Activated CD8-positive, alpha-beta T cell treated with anti-CD3 and anti-CD28 coated beads for 36 hours (primary cell): ENCODE data around the gene ATL1. TPM values are rescaled to one million over a fixed set of nuclear protein-coding genes. Genes with fewer than 3 reads are reported as not detected.

Experiments used
- ATAC-seq: fragments of 200-7000 bp; cut with Tn5 transposase; one replicate; pipeline ENCODE4 v1.10.0; 2021; ENCODE audit warnings: mild to moderate bottlenecking, moderate library complexity
- CTCF ChIA-PET: fragments of 350-600 bp; sonication (Branson Sonifier 250); formaldehyde crosslinking; loops from one replicate; lab custom pipeline; 2021; ENCODE audit warnings: antibody characterized with exemption; lab: Charles Lee
- POLR2A ChIA-PET: fragments of 350-600 bp; sonication (Branson Sonifier 250); formaldehyde crosslinking; loops from one replicate; lab custom pipeline; 2021; ENCODE audit warnings: antibody characterized with exemption; lab: Charles Lee
- DNase-seq: peaks from one replicate; pipeline ENCODE4 v3.0.0-alpha.2; 2020
- H3K27ac Mint-ChIP-seq: one replicate; pipeline ENCODE4 v1.8.0; 2021; ENCODE audit warnings: mild to moderate bottlenecking, mixed read lengths
- H3K27me3 Mint-ChIP-seq: one replicate; pipeline ENCODE4 v1.8.0; 2021; ENCODE audit warnings: mixed read lengths
- H3K36me3 Mint-ChIP-seq: one replicate; pipeline ENCODE4 v1.8.0; 2021; ENCODE audit warnings: low read depth, mixed read lengths
- H3K4me1 Mint-ChIP-seq: one replicate; pipeline ENCODE4 v1.8.0; 2021; ENCODE audit warnings: low read depth, mixed read lengths
- H3K4me3 Mint-ChIP-seq: one replicate; pipeline ENCODE4 v1.8.0; 2021; ENCODE audit warnings: mild to moderate bottlenecking, moderate library complexity, mixed read lengths
- H3K9me3 Mint-ChIP-seq: one replicate; pipeline ENCODE4 v1.8.0; 2021; ENCODE audit warnings: mixed read lengths
- intact Hi-C: fragments of 100-400 bp; cut with micrococcal nuclease; formaldehyde crosslinking; loops from one replicate; pipeline ENCODE4 v1.10.0; 2022
- total RNA-seq, 2 experiments: library from RNA; stranded (reverse); gene quantifications; one replicate each; pipeline ENCODE4 v1.2.3, GENCODE V29; 2021
- TF ChIP-seq, protein P1 (sequence below): fragments of 200-600 bp; IDR thresholded peaks from one replicate; pipeline ENCODE4 v1.8.0; 2022; ENCODE audit warnings: antibody characterized with exemption, mild to moderate bottlenecking

The ATL1 gene
- total RNA-seq, 2 experiments from 2014 or later: 0.81 to 1.1 TPM

- peaks cover 10% of the 10 kb centered on the region for H3K36me3 Mint-ChIP-seq
- H3K27ac Mint-ChIP-seq: no peak overlapping the region
- TF ChIP-seq, protein P1, sequence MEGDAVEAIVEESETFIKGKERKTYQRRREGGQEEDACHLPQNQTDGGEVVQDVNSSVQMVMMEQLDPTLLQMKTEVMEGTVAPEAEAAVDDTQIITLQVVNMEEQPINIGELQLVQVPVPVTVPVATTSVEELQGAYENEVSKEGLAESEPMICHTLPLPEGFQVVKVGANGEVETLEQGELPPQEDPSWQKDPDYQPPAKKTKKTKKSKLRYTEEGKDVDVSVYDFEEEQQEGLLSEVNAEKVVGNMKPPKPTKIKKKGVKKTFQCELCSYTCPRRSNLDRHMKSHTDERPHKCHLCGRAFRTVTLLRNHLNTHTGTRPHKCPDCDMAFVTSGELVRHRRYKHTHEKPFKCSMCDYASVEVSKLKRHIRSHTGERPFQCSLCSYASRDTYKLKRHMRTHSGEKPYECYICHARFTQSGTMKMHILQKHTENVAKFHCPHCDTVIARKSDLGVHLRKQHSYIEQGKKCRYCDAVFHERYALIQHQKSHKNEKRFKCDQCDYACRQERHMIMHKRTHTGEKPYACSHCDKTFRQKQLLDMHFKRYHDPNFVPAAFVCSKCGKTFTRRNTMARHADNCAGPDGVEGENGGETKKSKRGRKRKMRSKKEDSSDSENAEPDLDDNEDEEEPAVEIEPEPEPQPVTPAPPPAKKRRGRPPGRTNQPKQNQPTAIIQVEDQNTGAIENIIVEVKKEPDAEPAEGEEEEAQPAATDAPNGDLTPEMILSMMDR: no peak
- intact Hi-C loops: no loop called here
- DNase-seq: no peak
- no peaks in the 10 kb centered on the region for H3K27me3 Mint-ChIP-seq
- H3K4me3 Mint-ChIP-seq: no peak overlapping the region
- ATAC-seq: no peak
- ChIA-PET POLR2A (interaction anchor here (1.4 kb wide), 1 partner anchor 9 kb away, joined by 4 read pairs; no protein-coding TSS in a partner anchor), CTCF (interaction anchor here (0.9 to 1.5 kb wide), 2 partner anchors 31 to 140 kb away, joined by 3 to 6 read pairs; no protein-coding TSS in a partner anchor)
- H3K4me1 Mint-ChIP-seq: no peaks in the 10 kb centered on the region
- peaks cover 18% of the 10 kb centered on the region for H3K9me3 Mint-ChIP-seq
These were observed 13.9 kb downstream of the ATL1 start for GRCh38 chr14:50573862-50574261.

- intact Hi-C loops: no loop called here
- Mint-ChIP-seq H3K27ac (no peak overlapping the region), H3K36me3 (peaks cover 6% of the 10 kb centered on the region), H3K4me3 (no peak overlapping the region), H3K4me1 (no peaks in the 10 kb centered on the region), H3K9me3 (peaks cover 7% of the 10 kb centered on the region), H3K27me3 (no peaks in the 10 kb centered on the region)
- no peak for ATAC-seq
- ChIA-PET POLR2A (no interaction called here), CTCF (no interaction called here)
- TF ChIP-seq, protein P1: no peak
- no peak for DNase-seq
These were observed 15.8 kb downstream of the ATL1 start for GRCh38 chr14:50575769-50576168.

- ATAC-seq: no peak
- POLR2A ChIA-PET: no interaction called here
- H3K27me3 Mint-ChIP-seq: no peaks in the 10 kb centered on the region
- CTCF ChIA-PET: no interaction called here
- intact Hi-C loops: no loop called here
- TF ChIP-seq, protein P1: no peak
- no peaks in the 10 kb centered on the region for H3K36me3 Mint-ChIP-seq
- no peaks in the 10 kb centered on the region for H3K4me1 Mint-ChIP-seq
- no peak overlapping the region for H3K4me3 Mint-ChIP-seq
- H3K9me3 Mint-ChIP-seq: no peaks in the 10 kb centered on the region
- no peak overlapping the region for H3K27ac Mint-ChIP-seq
- DNase-seq: no peak
These were observed 18.0 kb downstream of the ATL1 start for GRCh38 chr14:50577982-50578381.

DNA sequence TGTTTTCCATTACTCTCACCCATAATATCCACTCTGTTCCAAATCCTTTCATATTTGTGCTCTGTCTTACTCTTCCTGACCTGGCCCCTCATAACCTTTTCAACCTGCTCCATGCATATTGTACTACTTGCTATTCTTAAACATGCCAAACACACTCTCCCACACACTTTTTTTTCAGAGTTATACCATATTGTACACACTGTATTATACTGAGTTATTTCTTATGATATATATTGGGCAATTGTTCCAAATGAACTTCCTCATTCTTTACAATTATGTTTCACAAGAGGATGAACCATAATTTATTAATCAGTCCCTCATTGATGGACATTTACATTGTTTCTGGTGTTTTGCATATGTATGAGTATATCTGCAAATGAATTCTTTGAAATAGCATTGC is 18.5 kb downstream of the ATL1 start:
- ChIA-PET CTCF (no interaction called here), POLR2A (no interaction called here)
- ATAC-seq: no peak

DNA sequence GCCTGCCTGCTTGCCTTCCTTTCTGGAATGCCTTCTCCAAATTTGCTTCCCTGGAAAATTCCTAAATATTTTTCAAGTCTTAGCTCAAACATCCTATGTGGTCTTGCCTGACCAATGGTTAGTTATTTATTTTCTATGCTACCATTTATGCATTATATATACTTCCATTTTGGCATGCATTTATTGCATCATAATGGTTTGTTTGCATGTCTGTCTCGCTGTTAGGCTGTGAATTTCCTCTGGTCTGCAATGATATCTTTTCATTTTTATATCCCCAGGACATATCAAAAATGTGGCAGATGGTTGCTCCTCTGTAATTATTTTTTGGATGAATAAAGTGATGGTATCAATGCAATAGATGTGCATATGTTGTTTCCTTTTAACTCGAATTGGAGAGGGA is 30.5 kb downstream of the ATL1 start:
- Mint-ChIP-seq H3K9me3 (no peaks in the 10 kb centered on the region), H3K4me1 (no peaks in the 10 kb centered on the region), H3K27me3 (no peaks in the 10 kb centered on the region), H3K4me3 (no peak overlapping the region), H3K36me3 (no peaks in the 10 kb centered on the region), H3K27ac (no peak overlapping the region)
- POLR2A ChIA-PET: no interaction called here
- CTCF ChIA-PET: interaction anchor here (0.9 kb wide), 1 partner anchor 11 kb away, joined by 3 read pairs; no protein-coding TSS in a partner anchor
- no peak for ATAC-seq
- no peak for DNase-seq
- intact Hi-C loops: loop anchor here (10.0 kb wide), 1 partner anchor 274 kb away; no protein-coding TSS in a partner anchor
- TF ChIP-seq, protein P1: no peak

More for the DNA sequence above, 18.5 kb downstream of the ATL1 start:
- no peaks in the 10 kb centered on the region for H3K4me1 Mint-ChIP-seq
- intact Hi-C loops: no loop called here
- H3K27ac Mint-ChIP-seq: no peak overlapping the region
- H3K4me3 Mint-ChIP-seq: no peak overlapping the region
- no peaks in the 10 kb centered on the region for H3K27me3 Mint-ChIP-seq
- H3K36me3 Mint-ChIP-seq: no peaks in the 10 kb centered on the region
- DNase-seq: no peak
- no peaks in the 10 kb centered on the region for H3K9me3 Mint-ChIP-seq
- TF ChIP-seq, protein P1: no peak
